Adrenal gland (tissue), 12 donors: ENCODE measurements around the gene EIF1B. TPM values are rescaled to one million over a fixed set of nuclear protein-coding genes. Genes with fewer than 3 reads are reported as not detected.

ENCODE experiments used
- polyA plus RNA-seq, 3 donors: library from polyadenylated mRNA; stranded (reverse); fragments of 200-250 nt in 2 of 3; fragments of 350-450 nt in 1 of 3; fragmentation: Illumina TruSeq in 1 of 3; extraction: RNeasy Lipid Tissue Mini Kit (QIAGEN cat#74804) in 1 of 3; gene quantifications; one replicate each; pipeline ENCODE4 v1.2.3, GENCODE V29; 2013 to 2014
- total RNA-seq, 9 donors: library from RNA; depleted of rRNA in 4 of 9; stranded (reverse); fragments of >200 nt in 4 of 9; fragments of 120-200 nt in 1 of 9; fragmentation: NEBNext Ultra II Directional in 1 of 9; extraction: Animal tissue kit (Norgen Biotek cat#: 25700) in 1 of 9; gene quantifications; one replicate each; pipeline versions ENCODE4 v1.1.0 to v1.2.4, GENCODE V29; 2013 to 2023
- donor health status: healthy with polysubstance abuse.
- donor health status: Bipolar disorder and iron deficiency.
- donor health status: DM: yes; HTN: yes; CAD: no.
- donor health status: DM: no; HTN: no; CAD: no.
- donor health status: DM: no; HTN: no; CAD: no.
- donor health status: DM: yes; HTN: yes; CAD: no.

EIF1B gene
- total and polyA plus RNA-seq, 12 donors: 8.8 to 133 (median 52.9) TPM

Other genes with a start within 250 kb of the EIF1B start
- gene ENTPD3, start 77.5 kb downstream of the EIF1B start, total RNA-seq: under 1 TPM in 4 of 9 donors, not detected in 5; 0.08 to 0.72 (median 0.36) TPM
- under 1 TPM; 0.16 to 0.70 (median 0.54) TPM for gene ENTPD3, start 77.5 kb downstream of the EIF1B start, polyA plus RNA-seq
- gene RPL14, start 147.6 kb downstream of the EIF1B start, total RNA-seq: 1,000 to 10,000 TPM in 4 of 9 donors, 100 to 1,000 TPM in 5; 235 to 1,616 (median 673) TPM
- 1,000 to 10,000 TPM in 2 of 3 donors, 100 to 1,000 TPM in 1; 803 to 2,243 (median 2,022) TPM for gene RPL14, start 147.6 kb downstream of the EIF1B start, polyA plus RNA-seq
- 10 to 100 TPM in 1 of 9 donors, 1 to 10 TPM in 7, under 1 TPM in 1; 0.79 to 11.0 (median 6.0) TPM for gene ZNF619, start 167.4 kb downstream of the EIF1B start, total RNA-seq
- gene ZNF619, start 167.4 kb downstream of the EIF1B start, polyA plus RNA-seq: 1 to 10 TPM in 2 of 3 donors, under 1 TPM in 1; 0.77 to 4.9 (median 1.2) TPM
- gene ZNF620, start 196.3 kb downstream of the EIF1B start, total RNA-seq: 10 to 100 TPM in 1 of 9 donors, 1 to 10 TPM in 7, under 1 TPM in 1; 0.97 to 10.1 (median 4.3) TPM
- gene ZNF620, start 196.3 kb downstream of the EIF1B start, polyA plus RNA-seq: 1 to 10 TPM; 1.3 to 2.6 (median 2.5) TPM
- gene ZNF621, start 215.3 kb downstream of the EIF1B start, total RNA-seq: 10 to 100 TPM in 7 of 9 donors, 1 to 10 TPM in 2; 9.1 to 22.1 (median 17.3) TPM
- gene ZNF621, start 215.3 kb downstream of the EIF1B start, polyA plus RNA-seq: 10 to 100 TPM; 15.8 to 30.1 (median 16.7) TPM